ENCODE results near the gene FGFR3.

FGFR3 gene

DNA sequence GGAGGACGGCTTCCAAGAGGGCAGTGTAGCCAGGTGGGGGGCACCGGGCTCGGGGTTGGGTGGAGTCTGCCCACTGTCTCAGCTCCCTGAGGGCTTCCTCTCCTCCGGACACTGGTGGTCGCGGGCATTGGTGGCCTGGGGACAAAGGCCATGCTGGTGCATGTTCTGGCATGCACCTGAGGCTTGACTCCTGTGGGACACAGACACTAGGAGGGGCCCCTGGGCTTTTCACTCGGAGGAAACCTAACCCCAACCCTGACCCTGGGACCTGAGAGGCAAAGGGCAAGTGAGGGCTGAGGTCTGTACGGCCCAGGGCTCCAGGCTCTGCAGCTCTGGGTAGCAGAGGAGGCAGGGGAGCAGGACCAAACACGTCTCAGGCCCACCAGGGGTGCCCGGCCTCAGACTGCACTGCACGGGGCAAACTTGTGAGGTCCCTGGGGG lies 22.3 kb upstream of the FGFR3 start:
- no peak for DNase-seq

DNA sequence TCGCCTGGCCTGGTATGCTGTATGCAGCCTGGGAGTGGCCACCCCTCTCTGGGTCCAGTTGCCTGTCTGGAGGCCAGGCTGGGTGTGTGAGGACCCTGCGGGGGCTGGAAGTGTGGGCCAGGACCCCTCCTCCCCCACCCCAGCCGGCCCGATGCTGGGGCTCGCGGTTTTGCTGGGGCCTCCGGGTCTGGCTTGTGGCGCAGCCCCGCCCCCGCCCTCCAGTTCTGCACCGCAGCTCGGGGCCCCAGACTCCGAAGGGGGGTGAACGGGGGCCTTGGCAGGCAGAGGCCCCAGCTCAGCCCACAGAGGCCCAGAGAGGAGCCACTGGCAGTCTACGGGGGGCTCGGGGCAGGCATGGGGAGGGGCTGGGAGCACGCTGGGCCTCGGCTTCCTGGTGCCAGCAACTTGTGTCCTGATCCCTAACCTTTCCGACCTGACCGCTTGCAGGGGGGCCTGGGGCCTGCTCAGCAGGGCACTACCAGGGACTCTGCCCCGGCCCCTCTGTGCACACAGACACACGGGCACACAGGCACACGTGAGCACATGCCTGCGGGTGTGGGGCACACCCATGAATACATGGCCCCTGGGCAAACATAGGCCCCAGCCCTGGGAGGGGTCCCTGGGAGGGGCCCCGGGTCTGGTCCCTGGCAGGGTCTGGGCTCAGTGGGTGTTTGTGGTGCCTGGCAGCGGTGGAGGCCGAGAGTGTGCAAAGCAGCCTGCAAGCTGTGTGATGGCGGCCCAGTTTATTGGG lies 21.4 kb upstream of the FGFR3 start:
- no peak for DNase-seq

DNA sequence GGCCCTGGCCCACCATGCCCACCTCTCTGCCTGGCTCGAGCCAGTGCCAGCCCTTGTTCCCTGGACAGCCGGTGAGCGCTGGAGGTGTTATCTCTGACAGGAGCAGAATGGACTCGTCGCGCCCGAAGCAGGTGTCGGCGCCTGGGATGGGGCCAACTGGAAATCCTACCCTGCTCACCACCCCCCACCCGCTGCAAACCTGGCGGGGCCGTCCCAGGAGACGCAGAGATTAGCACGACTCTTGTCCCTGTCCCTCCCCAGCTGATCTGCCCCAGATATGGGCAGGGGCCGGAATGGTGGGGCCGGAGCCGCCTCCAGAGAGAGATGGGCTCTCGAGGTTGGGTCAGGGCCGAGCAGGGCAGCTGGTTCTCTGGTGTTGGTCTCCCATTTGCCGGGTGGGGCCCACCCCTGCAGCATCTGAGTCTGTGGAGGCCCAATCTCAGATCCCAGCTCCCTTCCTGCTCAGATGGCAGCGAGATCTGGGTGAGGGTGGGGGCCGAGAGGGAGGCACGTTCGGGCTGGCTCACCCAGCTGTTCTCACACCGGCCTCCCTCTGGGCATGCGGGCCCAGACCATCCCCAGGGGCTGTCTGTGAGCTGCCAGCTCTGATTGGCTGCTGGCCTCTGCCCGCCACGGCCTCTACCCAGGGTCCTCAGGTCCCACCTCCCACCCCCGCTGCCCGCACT lies 20.1 kb upstream of the FGFR3 start:
- DNase-seq: no peak

DNA sequence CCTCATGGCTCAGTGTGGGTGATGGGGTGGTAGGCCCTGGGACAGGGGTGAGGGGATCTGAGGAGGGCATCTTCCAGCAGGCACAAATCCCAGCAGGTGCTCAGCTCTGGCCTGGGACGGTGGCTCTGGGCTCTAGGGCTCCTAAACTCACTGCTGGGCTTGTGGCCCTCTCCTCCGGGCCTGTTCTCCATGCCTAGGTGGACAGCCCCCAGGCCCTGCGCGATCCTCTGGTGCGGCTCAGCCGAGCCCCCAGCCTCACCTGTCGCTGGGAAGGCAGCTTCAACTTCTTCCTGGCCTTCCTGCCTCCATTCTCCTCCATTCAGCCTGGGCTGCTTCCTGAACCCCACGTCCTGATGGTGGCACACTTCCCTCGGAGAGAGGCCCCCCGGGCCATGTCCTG lies 19.3 kb upstream of the FGFR3 start:
- DNase-seq: no peak

- DNase-seq: no peak
Measured at GRCh38 chr4:1775731-1776500, 17.2 kb upstream of the FGFR3 start.

- no peak for DNase-seq
Measured at GRCh38 chr4:1776521-1777161, 16.5 kb upstream of the FGFR3 start.

DNA sequence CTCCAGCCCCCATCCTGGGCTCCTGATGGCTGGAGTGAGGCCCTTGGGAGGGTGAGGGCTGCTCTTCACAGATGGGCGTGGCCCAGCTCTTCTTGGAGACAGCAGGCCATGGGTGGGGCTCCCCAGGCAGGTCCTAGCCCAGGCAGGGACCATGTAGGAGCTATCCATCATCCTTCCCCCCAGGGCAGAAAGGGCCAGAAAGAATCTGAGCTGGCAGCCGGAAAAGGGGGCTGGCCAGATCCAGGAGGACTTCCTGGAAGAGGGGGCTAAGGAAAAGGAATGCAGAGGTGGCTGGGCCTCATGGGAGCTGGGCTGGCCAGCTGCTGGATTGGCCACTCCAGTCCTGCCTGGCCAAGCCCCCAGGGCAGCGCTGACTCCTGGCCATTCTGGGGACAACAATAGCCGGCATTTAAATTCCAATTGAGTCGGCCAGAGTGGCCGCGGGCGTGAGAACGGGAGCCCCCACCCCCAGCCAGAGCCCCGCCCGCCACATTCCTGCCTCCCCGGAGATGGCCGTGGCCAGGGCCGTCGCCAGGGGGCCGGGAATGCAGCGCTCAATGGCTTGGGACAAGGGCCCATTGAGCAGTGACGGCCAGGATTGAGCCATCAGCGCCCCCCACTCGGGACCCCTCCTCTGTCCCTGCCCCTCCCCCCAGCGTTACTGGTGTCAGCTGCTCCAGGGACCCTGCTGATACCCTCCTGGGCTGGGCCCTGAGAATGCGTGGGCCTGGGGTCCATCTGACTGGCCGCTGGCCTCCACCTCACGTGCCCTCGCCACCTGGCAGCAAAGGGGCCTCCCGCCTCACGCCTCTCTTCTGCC lies 15.1 kb upstream of the FGFR3 start:
- no peak for DNase-seq

DNA sequence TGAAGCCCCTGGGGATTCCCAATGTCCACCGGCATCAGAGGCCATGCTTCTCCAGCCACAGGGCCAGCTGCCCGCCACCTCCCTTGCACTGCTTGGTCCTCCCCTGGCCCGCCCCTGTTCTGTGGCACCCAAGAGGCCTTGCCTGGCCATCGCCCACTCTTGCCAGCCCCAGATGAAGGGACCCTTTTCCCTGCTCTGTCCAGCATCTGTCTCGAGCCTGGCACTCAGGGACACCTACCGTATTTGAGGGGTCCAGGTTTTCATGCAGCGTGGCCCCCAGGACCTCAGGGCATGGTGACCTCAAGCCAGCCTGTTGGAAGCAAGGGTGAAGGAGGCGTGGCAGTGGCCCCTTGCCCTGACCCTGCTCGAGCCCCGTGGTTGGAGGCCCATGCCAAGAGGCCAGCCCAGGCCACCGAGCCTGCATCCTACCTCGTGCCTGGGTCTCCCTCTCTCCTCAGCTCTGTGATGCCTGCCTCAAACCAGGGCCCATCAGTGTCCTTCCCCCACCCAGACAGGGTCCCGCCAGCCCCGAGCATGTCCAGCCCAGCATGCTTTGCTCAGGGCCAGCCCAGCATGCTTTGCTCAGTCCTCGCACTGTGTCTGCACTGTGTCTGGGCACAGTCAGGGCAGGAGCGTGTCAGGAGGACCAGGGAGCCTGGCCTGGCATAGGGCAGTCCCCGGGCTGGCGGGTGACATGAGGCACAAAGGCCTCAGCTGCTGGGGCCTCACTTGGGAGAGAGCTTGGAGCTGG lies 14.3 kb upstream of the FGFR3 start:
- no peak for DNase-seq

DNA sequence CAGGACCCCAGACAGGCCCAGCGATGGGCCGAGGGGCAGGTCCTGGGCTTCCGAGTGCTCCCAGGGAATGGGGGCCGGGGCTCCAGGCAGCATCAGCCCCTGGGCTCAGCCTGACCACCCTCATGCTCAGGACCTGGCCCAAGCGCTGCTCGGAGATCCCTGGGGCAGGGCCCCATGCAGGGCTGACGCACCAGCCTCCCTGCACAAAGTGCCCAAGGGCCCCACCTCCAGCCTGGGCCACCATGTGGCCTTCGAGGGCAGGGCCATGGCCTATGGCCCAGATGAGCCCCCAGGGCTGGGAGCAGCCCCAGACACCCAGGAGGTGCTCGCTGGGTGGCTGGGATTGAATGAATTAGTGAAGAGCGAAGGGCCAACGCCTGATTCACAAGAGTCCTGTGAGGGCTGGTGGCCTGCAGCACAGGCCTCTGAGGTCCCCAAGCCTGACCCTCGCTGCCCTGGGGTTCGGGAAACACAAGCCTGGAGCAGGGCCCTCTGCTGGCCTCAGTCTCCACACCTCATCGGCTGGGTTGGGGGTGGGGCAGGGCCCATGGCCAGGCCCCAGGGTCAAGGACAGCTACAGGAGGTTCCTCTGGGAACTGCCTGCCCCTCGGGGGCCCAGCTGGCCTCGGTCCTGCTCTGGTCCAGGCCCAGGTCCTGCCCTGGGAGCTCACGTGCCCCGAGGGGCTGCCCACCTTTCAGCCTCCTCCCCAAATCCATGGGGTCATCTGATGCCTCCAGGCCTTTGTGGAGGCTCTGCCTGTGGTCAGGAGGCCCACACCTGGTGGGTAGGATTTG lies 13.3 kb upstream of the FGFR3 start:
- DNase-seq: no peak

DNA sequence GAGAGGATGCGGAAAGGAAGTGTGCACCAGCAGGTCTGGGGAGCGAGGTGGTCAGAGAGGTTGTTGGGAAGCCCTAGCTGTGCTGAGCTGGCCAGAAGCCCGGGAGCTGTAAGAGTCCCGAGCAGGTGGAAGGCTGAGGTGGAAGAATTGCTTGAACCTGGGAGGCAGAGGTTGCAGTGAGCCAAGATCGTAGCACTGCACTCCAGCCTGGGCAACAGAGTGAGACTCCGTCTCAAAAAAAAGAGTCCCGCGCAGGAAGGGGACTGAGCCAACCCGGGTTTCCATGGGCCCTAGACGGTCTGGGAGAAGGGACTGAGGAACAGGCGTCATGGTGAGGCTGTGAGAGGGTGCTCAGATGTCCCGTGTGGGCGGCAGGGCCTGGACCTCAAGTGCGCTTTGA lies 12.7 kb upstream of the FGFR3 start:
- no peak for DNase-seq

DNA sequence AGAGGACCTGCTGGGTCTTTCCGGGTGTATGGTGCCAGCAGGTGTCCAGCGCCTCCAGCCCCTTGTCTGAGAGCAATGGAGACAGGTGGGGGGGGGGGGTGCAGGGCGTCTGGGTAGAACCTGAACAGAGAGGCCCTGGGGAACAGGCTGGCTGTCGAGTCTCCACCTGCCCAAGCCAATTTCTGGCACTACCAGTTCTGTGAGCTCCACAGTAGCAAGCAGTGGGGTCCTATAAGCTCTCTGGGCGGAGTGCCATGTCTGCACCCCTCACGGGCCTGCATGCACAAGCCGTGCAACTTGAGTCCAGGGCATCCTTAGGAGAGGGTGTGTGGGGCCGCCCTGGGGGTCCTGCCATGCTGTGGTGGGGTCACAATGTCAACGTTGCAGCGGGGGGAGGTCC lies 10.1 kb upstream of the FGFR3 start:
- no peak for DNase-seq

GRCh38 chr4:1783970-1784369 lies 9.1 kb upstream of the FGFR3 start:
- DNase-seq: no peak

DNA sequence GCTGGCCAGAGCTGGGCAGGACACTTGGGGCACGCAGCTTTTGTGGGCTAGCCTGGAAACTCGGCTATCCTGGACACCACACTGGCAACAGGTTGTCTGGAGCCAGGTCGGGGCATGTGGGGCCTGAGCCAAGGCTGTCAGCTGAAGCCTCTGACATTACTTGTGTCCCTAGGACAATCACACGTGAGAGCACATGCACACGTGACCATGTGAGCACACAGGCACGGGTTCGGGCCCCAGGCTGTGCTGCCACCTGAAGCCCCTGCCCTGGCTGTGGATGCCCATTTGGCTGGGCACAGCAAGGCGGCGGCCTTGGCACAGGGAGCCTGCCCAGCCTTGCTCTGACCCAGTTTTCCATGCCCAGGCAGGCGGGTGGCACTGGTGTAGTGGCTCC lies 8.7 kb upstream of the FGFR3 start:
- no peak for DNase-seq

- DNase-seq: no peak
Measured at GRCh38 chr4:1784789-1785591, 8.1 kb upstream of the FGFR3 start.

GRCh38 chr4:1785592-1785991 lies 7.5 kb upstream of the FGFR3 start:
- DNase-seq: no peak

DNA sequence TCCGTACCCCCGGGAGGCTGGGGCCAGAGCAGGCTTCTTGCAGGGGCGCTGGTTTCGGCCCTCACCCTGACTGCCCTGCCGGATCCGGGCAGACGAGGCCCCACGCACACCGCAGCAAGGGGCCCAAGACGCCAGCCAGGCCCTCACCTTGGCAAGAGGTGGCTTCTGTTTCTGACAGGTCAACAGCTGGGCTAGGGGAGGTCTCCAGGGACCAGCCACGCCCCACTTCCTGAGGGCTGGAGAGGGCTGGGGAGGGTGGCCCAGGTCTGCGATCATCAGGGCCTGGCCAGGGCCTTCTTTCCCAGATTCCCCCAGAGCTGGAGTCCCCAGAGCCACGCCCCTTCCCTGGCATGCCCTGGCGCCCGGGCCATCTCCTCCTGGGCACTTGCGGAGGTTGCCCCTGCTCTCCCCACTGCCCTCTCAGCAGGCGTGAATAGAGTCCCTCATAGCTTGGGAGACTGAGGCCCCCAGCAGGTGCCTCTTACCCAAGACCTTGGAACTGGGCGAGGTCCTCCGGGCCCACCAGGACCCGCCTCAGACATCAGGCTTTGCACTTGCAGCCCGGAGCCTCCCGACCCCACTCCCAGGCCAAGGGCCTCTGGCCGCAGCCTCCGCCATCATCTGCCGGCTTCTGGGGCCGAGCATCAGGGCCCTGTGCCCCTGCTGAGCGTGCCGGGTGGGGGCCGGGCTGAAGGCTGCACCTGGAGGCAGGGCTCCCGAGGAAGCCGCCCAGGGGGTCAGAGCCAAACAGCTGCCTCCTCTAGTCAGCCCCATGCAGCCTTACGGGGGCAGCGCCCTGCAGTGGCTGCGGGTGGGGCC lies 6.3 kb upstream of the FGFR3 start:
- no peak for DNase-seq

DNA sequence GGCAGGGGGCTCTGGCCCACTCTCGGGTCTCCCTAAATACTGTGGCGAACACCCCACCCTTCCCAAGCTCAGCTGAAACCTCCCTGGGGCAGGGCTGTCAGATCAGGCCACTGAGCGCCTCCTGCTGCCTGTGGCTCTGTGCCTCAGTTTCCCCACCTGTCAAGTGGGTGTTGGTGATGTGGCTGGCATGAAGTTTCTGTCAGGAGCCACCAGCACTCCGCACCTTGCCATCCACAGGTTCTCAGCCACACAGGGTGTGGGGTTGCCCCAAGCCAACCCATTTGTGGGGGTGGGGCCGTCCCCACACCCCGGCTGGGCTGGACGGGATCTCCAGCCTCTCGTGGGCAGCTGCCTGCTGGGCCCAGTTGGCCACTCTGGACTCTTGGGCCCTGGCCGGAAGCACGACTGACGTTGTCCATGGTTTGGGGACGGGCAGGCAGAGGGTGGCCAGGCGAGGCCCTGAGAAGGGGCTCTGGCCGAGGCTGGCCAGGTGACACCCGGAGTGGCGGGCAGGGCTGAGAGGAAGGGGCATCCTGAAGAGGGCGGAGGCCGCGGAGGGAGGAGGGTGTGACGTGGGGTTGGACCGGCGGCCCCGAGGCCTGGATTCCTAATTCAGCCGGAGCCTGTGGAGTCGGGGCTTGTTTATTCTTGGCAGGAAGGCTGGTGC lies 5.5 kb upstream of the FGFR3 start:
- DNase-seq: no peak

- DNase-seq: no peak
Measured at GRCh38 chr4:1788254-1788973, 4.7 kb upstream of the FGFR3 start.
